Measurements from ENCODE around the gene KLHDC10. TPM values are rescaled to one million over a fixed set of nuclear protein-coding genes. Genes with fewer than 3 reads are reported as not detected.
"Not testable (repeated sequence)": the region's sequence is repeated elsewhere in the genome, so short reads cannot be mapped to it uniquely, and the experiment has no call there.

KLHDC10 gene
- total RNA-seq, 1 donor from 2014 or later: 12.6 TPM

DNA sequence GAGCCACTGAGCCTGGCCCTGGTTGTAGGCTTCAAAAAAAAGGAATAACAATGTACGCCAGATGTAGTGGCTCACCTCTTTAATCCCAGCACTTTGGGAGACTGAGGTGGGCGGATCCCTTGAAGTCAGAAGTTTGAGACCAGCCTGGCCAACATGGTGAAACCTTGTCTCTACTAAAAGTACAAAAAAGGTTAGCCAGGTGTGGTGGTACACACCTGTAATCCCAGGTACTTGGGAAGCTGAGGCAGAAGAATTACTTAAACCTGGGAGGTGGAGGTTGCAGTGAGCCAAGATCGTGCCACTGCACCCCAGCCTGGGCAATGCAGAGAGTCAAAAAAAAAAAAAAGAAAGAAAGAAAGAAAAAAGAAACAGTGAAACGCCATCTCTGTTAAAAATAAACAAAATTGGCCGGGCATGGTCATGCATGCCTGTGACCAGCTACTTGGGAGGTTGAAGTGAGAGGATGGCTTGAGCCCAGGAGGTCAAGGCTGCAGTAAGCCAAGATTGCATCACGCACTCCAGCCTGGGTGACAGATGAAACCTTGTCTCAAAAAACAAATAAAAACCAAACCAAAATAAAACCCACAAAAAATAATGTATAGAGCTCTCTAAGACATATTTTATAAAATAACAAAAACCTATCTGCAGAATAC lies 4.7 kb upstream of the KLHDC10 start:
- no peak for DNase-seq (ENCODE audit: low read depth)
- no peak overlapping the region for H3K4me3 ChIP-seq (ENCODE audit: low read depth, low read length)
- no peak for TF ChIP-seq CTCF (conservative IDR thresholded peaks at IDR 0.05; ENCODE audit: low read depth, low read length)

DNA sequence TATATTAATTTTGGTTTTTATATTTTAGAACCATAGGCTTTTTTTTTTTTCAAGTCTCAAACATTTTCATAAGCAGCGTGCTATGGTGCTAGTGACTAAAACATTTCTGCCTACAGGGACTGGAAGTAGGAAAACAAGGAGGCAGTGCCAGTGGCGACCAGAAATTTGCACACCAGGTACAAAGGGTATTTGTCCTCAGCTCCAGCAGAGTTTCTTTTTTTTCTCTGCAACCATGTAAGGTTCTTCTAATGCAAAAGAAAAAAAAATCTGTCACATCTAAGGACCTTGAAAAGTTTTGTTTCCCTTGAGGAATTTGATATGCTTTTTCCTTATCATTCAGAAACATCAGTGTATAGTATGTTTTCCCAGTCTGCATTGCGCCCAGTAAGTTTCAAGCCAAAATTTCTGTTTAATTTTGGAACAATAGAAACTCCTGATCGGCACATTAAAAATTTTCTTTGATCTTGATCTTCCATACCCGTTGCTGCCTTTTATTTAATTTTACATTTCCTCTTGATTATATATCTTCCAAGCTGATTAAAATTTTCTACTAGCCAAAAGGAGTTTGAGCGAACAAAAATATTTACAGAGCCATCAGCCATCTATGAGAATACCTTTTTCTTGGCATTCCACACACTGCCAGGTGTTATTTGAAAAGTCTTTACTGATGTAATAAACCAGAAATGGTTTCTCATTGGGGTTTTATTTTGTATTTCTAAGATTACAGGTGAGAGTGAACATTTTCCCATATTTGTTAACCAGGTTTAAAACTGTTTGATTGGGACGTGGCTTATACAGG lies 956 bp upstream of the KLHDC10 start:
- DNase-seq (ENCODE audit: low read depth): no peak
- peak overlapping the region; percentile 82 for H3K4me3 ChIP-seq (ENCODE audit: low read depth, low read length)
- no peak for TF ChIP-seq CTCF (conservative IDR thresholded peaks at IDR 0.05; ENCODE audit: low read depth, low read length)

GRCh38 chr7:130070861-130071622 lies 708 bp downstream of the KLHDC10 start:
- no peak for TF ChIP-seq CTCF (conservative IDR thresholded peaks at IDR 0.05; ENCODE audit: low read depth, low read length)
- H3K4me3 ChIP-seq (ENCODE audit: low read depth, low read length): peak overlapping the region; percentile 82
- DNase-seq (ENCODE audit: low read depth): no peak

DNA sequence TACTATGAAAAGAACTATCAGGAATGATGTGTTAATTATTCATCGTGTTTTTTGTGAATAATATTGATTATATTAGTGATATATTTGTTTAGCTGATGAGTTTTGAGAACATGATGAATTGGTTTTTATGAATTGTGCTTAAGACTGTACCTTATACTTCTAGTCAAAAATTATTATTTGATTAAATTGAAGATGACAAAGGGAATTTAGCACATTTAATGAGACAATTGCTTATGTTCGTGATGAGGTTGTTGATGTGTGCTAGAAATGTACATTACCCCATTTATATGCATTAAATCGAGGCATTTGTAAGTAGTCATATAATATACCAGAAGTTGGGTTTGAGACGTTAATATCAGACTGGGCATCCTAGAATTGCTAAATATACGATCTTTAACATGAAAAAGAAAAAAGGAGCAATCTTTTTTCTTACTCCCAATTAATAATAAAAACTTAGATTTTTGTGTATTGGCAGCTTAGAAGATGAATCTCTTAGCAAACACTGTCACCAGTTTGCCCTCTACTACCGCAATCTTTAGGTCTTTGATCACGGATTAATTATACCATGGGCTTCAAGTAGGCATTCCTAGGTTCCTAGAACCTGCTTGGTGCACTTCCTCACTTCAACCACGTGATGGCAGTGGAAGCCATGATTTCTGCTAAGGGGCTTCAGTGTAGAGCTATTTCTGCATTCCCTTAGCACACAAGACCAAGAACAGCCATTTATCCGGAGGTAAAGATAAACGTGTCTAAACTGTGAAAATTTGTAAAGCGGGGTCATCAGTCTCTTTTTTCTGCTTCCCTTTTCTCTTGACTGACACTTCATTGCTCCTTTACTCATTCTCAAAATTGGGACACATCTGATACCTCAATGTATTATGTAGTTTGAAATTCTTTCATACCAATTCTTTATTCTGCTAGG lies 1.6 kb downstream of the KLHDC10 start:
- H3K4me3 ChIP-seq (ENCODE audit: low read depth, low read length): peak overlapping the region; percentile 82
- peak; percentile 98 for TF ChIP-seq CTCF (conservative IDR thresholded peaks at IDR 0.05; ENCODE audit: low read depth, low read length)
- peak; percentile 68 for DNase-seq (ENCODE audit: low read depth)

DNA sequence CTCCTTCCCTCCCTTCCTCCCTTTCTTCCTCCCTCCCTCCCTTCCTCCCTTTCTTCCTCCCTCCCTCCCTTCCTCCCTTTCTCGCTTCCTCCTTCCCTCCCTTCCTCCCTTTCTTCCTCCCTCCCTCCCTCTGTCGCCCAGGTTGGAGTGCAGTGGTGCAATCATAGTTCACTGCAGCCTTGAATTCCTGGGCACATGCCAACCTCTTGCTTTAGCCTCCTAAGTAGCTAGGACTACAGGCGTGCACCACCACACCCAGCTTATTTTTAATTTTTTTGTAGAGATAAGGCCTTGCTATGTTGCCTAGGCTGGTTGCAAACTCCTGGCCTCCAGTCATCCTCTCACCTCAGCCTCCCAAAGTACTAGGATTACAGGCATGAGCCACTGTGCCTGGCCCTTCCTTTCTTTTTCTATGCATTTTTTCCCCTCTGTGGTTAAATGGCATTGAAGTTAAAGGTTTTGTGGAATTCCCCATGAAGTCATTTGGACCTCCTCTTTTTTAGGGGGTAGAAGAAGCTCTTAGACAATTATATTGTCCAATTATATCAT lies 9.6 kb downstream of the KLHDC10 start:
- H3K4me3 ChIP-seq (ENCODE audit: low read depth, low read length): no peak overlapping the region
- DNase-seq (ENCODE audit: low read depth): no peak
- TF ChIP-seq CTCF (conservative IDR thresholded peaks at IDR 0.05; ENCODE audit: low read depth, low read length): no peak

DNA sequence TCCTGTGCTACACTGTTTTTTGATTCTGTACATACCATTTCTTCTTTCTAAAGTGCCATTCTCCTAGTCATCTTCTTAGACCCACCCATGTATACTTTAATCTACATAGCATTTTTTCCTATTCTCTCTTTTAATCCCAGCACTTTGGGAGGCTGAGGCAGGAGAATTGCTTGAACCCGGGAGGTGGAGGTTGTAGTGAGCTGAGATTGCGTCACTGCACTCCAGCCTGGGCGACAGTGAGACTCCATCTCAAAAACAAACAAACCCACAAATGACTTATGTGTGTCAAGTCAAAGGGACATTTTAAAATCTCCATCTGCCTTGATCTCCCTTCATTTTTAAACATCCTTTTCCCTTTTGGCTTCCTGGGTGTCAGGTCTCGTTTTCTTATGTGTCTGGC lies 13.2 kb downstream of the KLHDC10 start:
- DNase-seq (ENCODE audit: low read depth); H3K4me3 ChIP-seq (ENCODE audit: low read depth, low read length): not testable (repeated sequence)
